SK-N-SH (cell line): ENCODE measurements around the gene AFP. TPM values are rescaled to one million over a fixed set of nuclear protein-coding genes. Genes with fewer than 3 reads are reported as not detected.

Experiments used
- CTCF ChIA-PET: fragments of 300-600, 350-600 bp; formaldehyde crosslinking; extraction: SDS; loops from one replicate; lab custom pipeline; 2021; lab: Yijun Ruan, JAX
- POLR2A ChIA-PET: fragments of 350-600 bp; sonication (Branson Sonifier 250); formaldehyde crosslinking; extraction: SDS; loops from one replicate; lab custom pipeline; 2020; ENCODE audit warnings: antibody characterized with exemption, inconsistent platforms; lab: Yijun Ruan, JAX
- DNase-seq: peaks from one replicate; pipeline ENCODE4 v3.0.0; 2012
- H2AFZ ChIP-seq: fragments of 200-600 bp; sonication (generic); 2 replicates; pipeline ENCODE4 v1.8.1; 2016; ENCODE audit warnings: antibody characterized with exemption, mild to moderate bottlenecking, low read depth
- H3F3A ChIP-seq: fragments of 200-600 bp; sonication (generic); replicated peaks from 2 replicates; pipeline ENCODE3; 2016; ENCODE audit warnings: antibody characterized with exemption, mild to moderate bottlenecking; ENCODE audit not compliant: insufficient read depth
- H3K27ac ChIP-seq, 2 experiments: fragments of 200-500 bp in 1 of 2; fragments of 200-600 bp in 1 of 2; sonication (Bioruptor generic) in 1 of 2; sonication (generic), shearing (Covaris generic) in 1 of 2; 2 replicates each; pipeline versions ENCODE4 v1.5.1 to v1.6.1; 2014 to 2016; ENCODE audit warnings: low read depth in 2 of 2, inconsistent platforms in 1 of 2, low read length in 1 of 2, mild to moderate bottlenecking in 1 of 2, mixed read lengths in 1 of 2
- H3K27me3 ChIP-seq: fragments of 200-600 bp; sonication (generic), shearing (Covaris generic); 2 replicates; pipeline ENCODE4 v1.6.1; 2016; ENCODE audit warnings: mixed run types; ENCODE audit not compliant: insufficient read depth
- H3K36me3 ChIP-seq, 2 experiments: fragments of 200-500 bp in 1 of 2; fragments of 200-600 bp in 1 of 2; sonication (Bioruptor generic) in 1 of 2; sonication (generic) in 1 of 2; replicated peaks in 1 of 2; 2 replicates each; pipeline versions ENCODE3 to v1.5.1; 2014 to 2016; ENCODE audit warnings: low read length in 1 of 2, mild to moderate bottlenecking in 1 of 2; ENCODE audit not compliant: insufficient read depth in 2 of 2, control insufficient read depth in 1 of 2
- H3K4me1 ChIP-seq, 2 experiments: fragments of 200-500 bp in 1 of 2; fragments of 200-600 bp in 1 of 2; sonication (Bioruptor generic) in 1 of 2; sonication (generic), shearing (Covaris generic) in 1 of 2; 2 replicates each; pipeline versions ENCODE4 v1.5.1 to v1.6.1; 2014 to 2016; ENCODE audit warnings: low read depth in 1 of 2, low read length in 1 of 2, mixed run types in 1 of 2; ENCODE audit not compliant: insufficient read depth in 2 of 2, control insufficient read depth in 1 of 2
- H3K4me2 ChIP-seq: fragments of 200-600 bp; sonication (generic), shearing (Covaris generic); 2 replicates; pipeline ENCODE4 v1.6.1; 2017; ENCODE audit warnings: mixed run types
- H3K4me3 ChIP-seq, 2 experiments: fragments of 200-500 bp in 1 of 2; fragments of 200-600 bp in 1 of 2; sonication (Bioruptor generic) in 1 of 2; sonication (generic), shearing (Covaris generic) in 1 of 2; 2 replicates each; pipeline versions ENCODE4 v1.5.1 to v1.8.1; 2014 to 2016; ENCODE audit warnings: low read depth in 2 of 2, inconsistent platforms in 1 of 2, low read length in 1 of 2, mild to moderate bottlenecking in 1 of 2, mixed read lengths in 1 of 2, moderate library complexity in 1 of 2
- H3K79me2 ChIP-seq: fragments of 200-600 bp; sonication (generic); 2 replicates; pipeline ENCODE4 v1.8.1; 2017; ENCODE audit warnings: mild to moderate bottlenecking; ENCODE audit not compliant: insufficient read depth
- H3K9ac ChIP-seq: fragments of 200-600 bp; sonication (generic); 2 replicates; pipeline ENCODE4 v1.6.1; 2017; ENCODE audit warnings: mixed run types
- H3K9me2 ChIP-seq: fragments of 200-600 bp; sonication (generic); 2 replicates; pipeline ENCODE4 v1.6.1; 2017; ENCODE audit warnings: mixed run types
- H3K9me3 ChIP-seq: fragments of 200-600 bp; sonication (generic); 2 replicates; pipeline ENCODE4 v1.6.1; 2017; ENCODE audit warnings: mixed run types, mild to moderate bottlenecking, moderate library complexity
- H4K20me1 ChIP-seq: fragments of 200-600 bp; sonication (generic); 2 replicates; pipeline ENCODE4 v1.6.1; 2017; ENCODE audit warnings: mild to moderate bottlenecking, mixed run types; ENCODE audit not compliant: insufficient read depth
- ELF1 ChIP-seq: IDR thresholded peaks from 2 replicates; pipeline ENCODE4 v1.4.0; 2012
- FOXJ3 ChIP-seq: sonication (generic); formaldehyde crosslinking; IDR thresholded peaks from 2 replicates; pipeline ENCODE4 v1.5.1; 2020; ENCODE audit warnings: mild to moderate bottlenecking, missing genetic modification reagents
- GATA2 ChIP-seq: sonication (generic); formaldehyde crosslinking; IDR thresholded peaks from 2 replicates; pipeline ENCODE4 v1.5.0; 2020; ENCODE audit warnings: mild to moderate bottlenecking, missing genetic modification reagents
- RAD21 ChIP-seq: IDR thresholded peaks from 2 replicates; pipeline ENCODE4 v1.6.1; 2012; ENCODE audit warnings: mild to moderate bottlenecking, low read length
- RFX5 ChIP-seq: IDR thresholded peaks from 2 replicates; pipeline ENCODE4 v1.6.1; 2012; ENCODE audit warnings: mild to moderate bottlenecking, improper control_type of control experiment, low read length
- RXRA ChIP-seq: IDR thresholded peaks from 2 replicates; pipeline ENCODE4 v1.4.0; 2012; ENCODE audit warnings: low read depth, mild to moderate bottlenecking, borderline replicate concordance
- USF1 ChIP-seq: IDR thresholded peaks from 2 replicates; pipeline ENCODE4 v1.4.0; 2012; ENCODE audit warnings: low read depth, borderline replicate concordance
- WGBS: methylation state at CpG from one replicate; pipeline ENCODE4 v1.1.6; 2017; ENCODE audit warnings: low lambda C conversion rate; 5-methylcytosine and 5-hydroxymethylcytosine counted together
- polyA plus RNA-seq, 3 experiments: library from polyadenylated mRNA; depleted of rRNA; stranded (reverse); fragments of >200 nt; gene quantifications; 2 replicates each; pipeline ENCODE4 v1.2.3, GENCODE V29; 2012
- TF ChIP-seq, protein P1 (sequence below): fragments of 150-350 bp; IDR thresholded peaks from 2 replicates; pipeline ENCODE4 v1.6.1; 2017; ENCODE audit warnings: antibody characterized with exemption, low read length, low read depth, borderline replicate concordance
- TF ChIP-seq, protein P2 (sequence below): IDR thresholded peaks from 2 replicates; pipeline ENCODE4 v1.4.0; 2012; ENCODE audit warnings: low read depth
- TF ChIP-seq, protein P3 (sequence below): IDR thresholded peaks from 2 replicates; pipeline ENCODE4 v1.4.0; 2012; ENCODE audit warnings: low read depth, borderline replicate concordance

AFP gene
- polyA plus RNA-seq, 1 of the 3 experiments (the other 2 are of a cell fraction), result 0.28 TPM

DNA sequence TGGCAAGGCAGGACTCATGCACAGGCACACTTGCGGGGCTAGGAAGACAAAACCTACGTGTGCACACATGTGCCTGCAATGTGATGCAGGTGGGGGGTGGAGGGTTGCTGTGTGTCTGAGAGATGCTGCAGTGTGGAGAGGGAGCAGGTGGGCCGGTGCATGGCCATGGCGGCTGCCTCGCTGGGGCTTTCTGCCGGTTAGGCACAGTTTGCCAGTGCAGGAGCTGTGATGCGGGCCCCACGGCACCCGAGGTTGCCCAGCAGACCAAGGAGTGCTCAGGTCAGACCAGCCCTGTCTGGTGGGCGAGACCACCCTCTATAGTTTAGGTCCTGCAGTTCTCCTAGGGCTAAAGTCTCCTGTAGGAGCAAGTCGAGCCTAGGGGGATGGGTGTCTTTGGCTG, 41.2 kb downstream of the AFP start (continued):
- TF ChIP-seq, protein P1, sequence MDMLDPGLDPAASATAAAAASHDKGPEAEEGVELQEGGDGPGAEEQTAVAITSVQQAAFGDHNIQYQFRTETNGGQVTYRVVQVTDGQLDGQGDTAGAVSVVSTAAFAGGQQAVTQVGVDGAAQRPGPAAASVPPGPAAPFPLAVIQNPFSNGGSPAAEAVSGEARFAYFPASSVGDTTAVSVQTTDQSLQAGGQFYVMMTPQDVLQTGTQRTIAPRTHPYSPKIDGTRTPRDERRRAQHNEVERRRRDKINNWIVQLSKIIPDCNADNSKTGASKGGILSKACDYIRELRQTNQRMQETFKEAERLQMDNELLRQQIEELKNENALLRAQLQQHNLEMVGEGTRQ, result no peak

- ChIA-PET POLR2A (no interaction called here), CTCF (no interaction called here)
- no peak overlapping the region for H3K9ac ChIP-seq
- TF ChIP-seq FOXJ3 (CRISPR knock-in tag), result no peak
- TF ChIP-seq GATA2, result no peak
- no peak for DNase-seq
- H3K4me1 ChIP-seq, result no peaks in the 10 kb centered on the region
- peaks cover 4% of the 10 kb centered on the region; the same call in 1 of the 2 replicates for H3K27me3 ChIP-seq
- H3K9me3 ChIP-seq, result no peaks in the 10 kb centered on the region
- H4K20me1 ChIP-seq, result no peaks in the 10 kb centered on the region
- H3K4me2 ChIP-seq, result no peak overlapping the region
- H3F3A ChIP-seq, result no peaks in the 10 kb centered on the region
- no peak overlapping the region for H3K27ac ChIP-seq
- no peak overlapping the region for H3K4me3 ChIP-seq
- H3K9me2 ChIP-seq, result no peaks in the 10 kb centered on the region
- no peak overlapping the region for H2AFZ ChIP-seq
- 10% methylated on average over 1 of the region's 1 CpG for WGBS
- H3K36me3 ChIP-seq, result no peaks in the 10 kb centered on the region
- H3K79me2 ChIP-seq, result no peaks in the 10 kb centered on the region
Measured at GRCh38 chr4:73479323-73479722, 43.3 kb downstream of the AFP start.

GRCh38 chr4:73481358-73481757, 45.3 kb downstream of the AFP start, which contains the start of gene AFM:
Gene AFM, plus strand, starts transcription at chr4:73481745. Its CDS starts 31 bp downstream, at chr4:73481776.
- no peak within 1 kb of the TSS for H3K9ac ChIP-seq
- no peaks in the 10 kb centered on the region for H3K9me3 ChIP-seq
- H3K27me3 ChIP-seq, result peaks cover 4% of the 10 kb centered on the region; the same call in 1 of the 2 replicates
- no peaks in the 10 kb centered on the region for H3F3A ChIP-seq
- WGBS, result 5% methylated on average over 2 of the region's 2 CpGs
- no peak for DNase-seq
- POLR2A ChIA-PET, result no interaction called here
- no peak within 1 kb of the TSS for H3K27ac ChIP-seq
- no peak within 1 kb of the TSS for H3K4me2 ChIP-seq
- H3K9me2 ChIP-seq, result no peaks in the 10 kb centered on the region
- no peak for TF ChIP-seq RFX5
- TF ChIP-seq RXRA, result no peak
- TF ChIP-seq RAD21, result no peak
- TF ChIP-seq, protein P2, sequence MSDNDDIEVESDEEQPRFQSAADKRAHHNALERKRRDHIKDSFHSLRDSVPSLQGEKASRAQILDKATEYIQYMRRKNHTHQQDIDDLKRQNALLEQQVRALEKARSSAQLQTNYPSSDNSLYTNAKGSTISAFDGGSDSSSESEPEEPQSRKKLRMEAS, result no peak
- TF ChIP-seq USF1, result no peak
- no peak for TF ChIP-seq GATA2
- TF ChIP-seq, protein P3, sequence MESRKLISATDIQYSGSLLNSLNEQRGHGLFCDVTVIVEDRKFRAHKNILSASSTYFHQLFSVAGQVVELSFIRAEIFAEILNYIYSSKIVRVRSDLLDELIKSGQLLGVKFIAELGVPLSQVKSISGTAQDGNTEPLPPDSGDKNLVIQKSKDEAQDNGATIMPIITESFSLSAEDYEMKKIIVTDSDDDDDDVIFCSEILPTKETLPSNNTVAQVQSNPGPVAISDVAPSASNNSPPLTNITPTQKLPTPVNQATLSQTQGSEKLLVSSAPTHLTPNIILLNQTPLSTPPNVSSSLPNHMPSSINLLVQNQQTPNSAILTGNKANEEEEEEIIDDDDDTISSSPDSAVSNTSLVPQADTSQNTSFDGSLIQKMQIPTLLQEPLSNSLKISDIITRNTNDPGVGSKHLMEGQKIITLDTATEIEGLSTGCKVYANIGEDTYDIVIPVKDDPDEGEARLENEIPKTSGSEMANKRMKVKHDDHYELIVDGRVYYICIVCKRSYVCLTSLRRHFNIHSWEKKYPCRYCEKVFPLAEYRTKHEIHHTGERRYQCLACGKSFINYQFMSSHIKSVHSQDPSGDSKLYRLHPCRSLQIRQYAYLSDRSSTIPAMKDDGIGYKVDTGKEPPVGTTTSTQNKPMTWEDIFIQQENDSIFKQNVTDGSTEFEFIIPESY, result no peak
- TF ChIP-seq ELF1, result no peak
- TF ChIP-seq, all 33 proteins: peak for 0
- CTCF ChIA-PET, result no interaction called here
- Histone ChIP-seq H4K20me1 (no peaks in the 10 kb centered on the region), H3K79me2 (no peaks in the 10 kb centered on the region), H3K4me1 (no peaks in the 10 kb centered on the region), H3K4me3 (no peak within 1 kb of the TSS), H3K36me3 (no peaks in the 10 kb centered on the region), H2AFZ (no peak within 1 kb of the TSS)
